HuH-7 (cell line): ENCODE results near the gene KATNAL1.
"Not testable (repeated sequence)": the region's sequence is repeated elsewhere in the genome, so short reads cannot be mapped to it uniquely, and the experiment has no call there.

Experiments
- DNase-seq: peaks from one replicate; pipeline ENCODE4 v3.0.0; 2011; ENCODE audit warnings: low spot score

KATNAL1 gene

DNA sequence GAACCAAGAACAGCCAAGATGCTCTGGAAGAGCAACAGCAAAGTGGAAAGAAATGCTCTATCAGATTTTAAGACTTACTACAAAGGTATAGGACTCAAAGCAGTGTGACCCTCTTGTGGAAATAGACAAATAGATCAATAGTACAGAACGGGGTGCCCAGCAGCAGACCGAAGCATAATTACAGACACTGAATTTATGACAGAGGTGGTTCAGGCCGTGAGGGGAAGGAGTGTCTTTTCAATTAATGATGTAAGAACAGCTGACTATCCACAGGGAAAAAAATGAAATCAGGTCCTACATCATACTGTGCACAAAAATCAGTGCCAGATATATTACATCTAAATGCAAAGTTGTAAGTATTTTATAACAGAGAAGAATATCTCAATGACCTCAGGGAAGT is 95.6 kb downstream of the KATNAL1 start:
- no peak for DNase-seq

DNA sequence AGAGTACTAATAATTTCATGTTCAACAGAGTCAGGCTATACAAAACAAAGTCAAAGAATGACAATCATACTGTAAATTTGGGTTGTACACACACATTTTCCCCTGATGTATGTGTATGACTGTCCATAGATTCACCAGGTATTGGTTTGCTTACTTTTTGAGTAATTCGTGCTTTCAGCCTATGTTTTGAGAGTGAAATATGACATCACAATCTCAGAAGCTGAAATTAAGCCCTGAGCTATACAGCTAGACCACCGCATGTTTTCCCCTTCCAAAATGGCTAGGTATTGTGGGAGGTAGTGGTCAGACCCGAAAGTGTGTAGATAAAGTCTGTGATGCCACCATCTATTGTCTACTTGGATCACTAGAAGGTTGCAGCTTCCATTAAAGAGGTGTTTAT is 102.8 kb downstream of the KATNAL1 start:
- no peak for DNase-seq

DNA sequence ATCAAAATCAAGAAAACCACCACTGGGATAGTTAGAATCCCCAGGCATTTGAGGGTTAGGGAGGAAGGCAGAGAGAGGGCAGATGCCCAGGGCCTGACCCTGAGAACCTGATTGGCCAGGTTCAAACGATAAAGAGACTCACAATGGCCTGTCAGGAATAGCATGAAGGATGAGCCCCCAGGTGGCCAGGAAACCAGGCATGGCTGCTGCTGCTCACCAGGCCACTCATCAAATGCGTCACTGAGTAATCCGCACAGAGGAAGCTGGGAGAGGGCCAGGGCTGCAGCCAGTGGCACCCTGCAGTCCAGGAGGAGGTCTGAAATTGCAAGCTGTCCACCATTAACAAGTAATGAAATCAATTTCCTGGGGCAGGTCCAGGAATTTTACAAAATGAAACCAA is 111.3 kb downstream of the KATNAL1 start:
- DNase-seq = no peak

DNA sequence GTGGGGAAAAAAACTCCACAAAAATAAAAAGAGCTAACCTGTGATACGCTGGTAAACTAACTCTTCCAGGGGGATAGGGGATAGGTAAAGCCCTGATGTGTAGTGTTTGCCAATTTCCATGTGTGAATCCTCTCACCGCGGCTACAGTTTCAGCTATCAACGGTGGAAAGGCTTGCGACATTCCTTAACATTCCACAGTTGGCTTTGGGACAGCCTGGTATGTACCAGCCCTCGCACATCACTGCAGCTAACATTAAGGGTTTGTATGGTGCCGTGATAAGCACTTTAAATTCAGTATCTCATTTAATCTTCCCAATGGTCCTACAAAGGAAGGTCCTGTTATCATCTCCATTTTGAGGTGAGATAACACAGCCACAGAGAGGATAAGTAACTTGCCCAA is 112.4 kb downstream of the KATNAL1 start:
- no peak for DNase-seq

DNA sequence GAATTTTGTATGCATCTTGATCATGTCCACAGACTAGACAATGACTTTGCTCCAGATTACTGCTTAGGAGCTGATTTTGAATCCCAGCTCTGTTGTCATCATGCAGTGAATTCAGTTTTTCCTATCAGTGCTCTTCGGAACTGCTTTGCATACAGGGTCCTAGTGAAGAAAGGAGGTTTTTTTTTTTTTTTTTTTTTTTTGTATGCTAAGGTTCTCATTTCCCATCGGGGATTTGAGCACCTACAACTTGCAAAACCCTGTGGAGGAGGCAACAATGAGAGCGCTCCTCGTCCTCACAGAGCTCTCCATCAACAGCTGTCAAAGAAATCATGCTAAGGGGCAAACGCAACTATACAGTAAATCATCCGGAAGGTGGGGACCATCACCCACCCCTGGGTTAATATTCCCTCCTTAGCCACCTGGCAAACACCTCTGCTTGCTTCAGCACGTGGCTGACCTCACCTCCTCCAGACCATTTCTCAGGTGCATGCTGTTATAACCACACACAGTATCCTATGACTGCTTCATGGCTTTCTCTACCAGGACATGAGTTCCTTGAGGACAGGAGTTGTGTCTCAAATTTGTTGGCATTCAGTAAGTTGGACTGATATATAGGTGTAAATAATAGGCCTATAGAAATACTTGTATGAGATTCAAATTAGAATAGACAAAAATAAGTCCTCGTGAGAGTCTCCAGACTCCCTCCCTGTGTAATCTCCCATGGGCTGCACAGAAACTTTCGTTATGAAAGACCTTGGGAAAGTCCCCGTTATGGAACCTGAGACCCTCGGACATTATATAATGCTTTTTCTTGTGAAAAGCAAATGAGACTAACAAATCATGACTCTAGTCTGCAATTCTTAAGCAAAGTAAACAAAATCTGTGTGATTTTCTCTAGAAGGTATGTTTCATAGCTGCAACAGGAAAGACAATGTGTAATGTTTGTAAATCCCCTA is 113.8 kb downstream of the KATNAL1 start:
- no peak for DNase-seq

DNA sequence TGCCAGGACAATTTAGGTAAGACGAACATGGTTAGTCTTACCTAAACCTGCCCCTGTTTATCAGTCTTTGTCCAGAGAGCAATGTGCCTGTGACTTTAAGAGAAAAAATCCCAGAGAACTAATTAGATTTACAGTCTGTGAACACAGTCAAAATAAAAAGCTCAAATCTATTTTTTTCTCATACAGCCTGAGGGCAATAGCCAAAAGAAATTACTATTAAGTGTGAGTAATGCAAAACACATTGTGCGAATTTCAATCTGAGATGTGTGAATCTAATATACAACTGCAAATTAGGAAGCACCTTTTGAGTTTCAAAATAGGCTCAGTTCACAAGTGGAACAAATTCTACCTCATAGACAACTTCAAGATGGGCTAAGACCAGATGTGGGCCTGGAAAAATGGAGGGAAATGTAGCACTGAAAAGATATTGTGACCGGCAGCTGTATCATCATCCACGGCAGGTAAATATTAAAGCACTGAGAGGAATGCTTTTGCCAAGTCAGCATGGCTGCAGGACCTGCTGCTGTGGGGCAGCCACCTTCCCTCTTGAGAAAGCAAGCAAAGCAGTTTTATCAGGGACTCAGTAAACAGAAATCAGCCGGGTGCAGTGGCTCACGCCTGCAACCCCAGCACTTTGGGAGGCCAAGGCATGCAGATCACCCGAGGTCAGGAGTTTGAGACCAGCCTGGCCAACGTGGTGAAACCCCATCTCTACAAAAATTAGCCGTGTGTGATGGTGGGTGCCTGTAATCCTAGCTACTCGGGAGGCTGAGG is 114.8 kb downstream of the KATNAL1 start:
- no peak for DNase-seq

DNA sequence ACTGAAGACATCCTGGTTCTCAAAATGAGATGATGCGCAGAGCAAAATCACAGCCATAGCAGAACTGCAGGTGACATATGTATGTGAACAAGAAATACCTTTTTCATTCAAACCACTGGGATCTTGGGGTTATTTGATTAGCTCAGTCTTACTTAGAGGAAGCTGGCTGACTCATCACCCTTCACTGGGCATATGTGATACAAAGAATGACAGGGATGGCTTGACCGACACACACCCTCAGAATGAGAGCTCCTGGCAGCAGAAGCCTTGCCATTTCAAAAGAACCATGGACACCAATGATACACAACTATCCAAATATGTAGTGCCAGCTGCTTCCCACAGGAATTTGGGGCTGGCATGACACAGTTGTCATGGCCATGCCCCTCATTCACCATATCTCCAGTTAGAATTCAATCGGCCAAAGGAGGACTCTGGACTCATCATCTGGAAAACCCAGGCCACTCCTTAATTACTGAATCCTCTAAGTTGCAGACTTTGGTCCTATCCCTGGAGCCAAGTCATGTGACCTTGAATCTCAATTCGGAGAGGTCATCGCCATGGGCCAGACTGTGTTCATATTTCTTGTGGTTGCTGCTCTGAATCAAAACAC is 115.8 kb downstream of the KATNAL1 start:
- DNase-seq = no peak

DNA sequence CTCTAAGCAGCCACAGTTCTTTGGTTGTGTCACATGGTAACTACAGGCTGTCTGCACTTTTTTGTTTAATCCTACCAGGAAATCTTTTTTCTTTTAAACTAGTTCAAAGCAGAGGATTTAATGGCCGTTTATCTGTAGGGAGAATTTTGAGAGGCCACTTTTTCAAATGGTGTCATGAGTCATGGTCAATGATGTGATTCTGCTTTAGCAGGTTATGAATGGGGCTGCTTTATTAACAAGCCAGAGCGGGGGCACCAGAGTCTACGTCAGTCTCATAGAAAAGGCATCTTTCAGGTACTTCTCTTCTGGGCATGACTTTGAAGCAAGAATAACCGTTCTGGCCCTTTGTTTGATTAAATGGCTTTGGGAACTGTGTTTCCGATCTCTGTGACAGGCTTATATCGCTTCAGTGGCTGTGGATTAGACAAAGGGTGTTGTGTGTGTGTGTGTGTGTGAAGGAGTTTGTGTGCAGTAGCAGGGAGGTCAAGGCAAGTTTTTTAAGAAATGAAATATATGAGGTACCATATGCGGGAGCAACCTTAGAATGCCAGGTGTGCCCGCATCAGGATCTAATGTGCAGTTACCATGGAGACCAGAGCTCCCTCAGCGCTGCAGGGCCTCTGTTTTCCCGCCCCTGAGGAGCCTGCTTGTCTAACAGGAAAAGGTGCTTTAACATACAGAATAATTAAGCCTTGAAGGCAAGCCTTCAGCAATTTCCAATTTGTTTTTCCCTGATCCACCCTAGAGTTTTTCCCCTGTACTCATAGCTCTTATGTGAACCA is 120.5 kb downstream of the KATNAL1 start:
- no peak for DNase-seq

DNA sequence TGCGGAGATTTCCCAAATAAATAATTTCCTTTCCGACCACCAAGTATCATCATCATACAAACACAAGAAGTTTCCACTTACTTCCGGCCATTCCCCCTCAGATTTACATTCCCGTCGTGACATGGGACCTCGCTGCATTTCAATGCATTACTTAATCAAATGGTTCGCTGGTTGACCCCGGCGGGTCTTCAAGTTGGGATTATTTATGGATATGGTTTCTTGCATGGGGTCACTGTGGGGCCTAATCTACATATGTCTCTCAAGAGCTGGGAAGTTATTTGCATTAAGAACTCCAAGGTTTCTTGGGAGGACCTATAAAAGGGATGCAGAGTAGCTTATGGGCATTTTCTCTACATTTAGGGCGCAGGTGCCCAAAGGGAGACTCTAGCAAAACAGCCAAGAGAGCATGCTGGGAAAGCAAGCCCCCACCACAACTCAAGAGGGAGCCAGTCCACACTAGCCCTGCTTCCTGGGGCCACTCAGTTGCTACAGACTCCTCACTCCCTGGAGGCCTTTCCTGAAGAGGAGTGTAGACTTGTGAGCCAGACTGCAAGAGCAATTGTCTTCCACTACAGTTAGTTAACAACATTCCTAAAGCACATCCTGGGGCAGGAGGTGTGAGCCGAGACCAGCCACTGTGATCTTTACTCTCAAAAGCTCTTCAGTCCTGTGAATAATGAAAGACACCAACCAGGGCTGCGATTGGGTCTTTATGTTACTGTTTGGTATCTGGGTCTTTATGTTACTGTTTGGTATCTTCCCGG is 125.3 kb downstream of the KATNAL1 start:
- no peak for DNase-seq

DNA sequence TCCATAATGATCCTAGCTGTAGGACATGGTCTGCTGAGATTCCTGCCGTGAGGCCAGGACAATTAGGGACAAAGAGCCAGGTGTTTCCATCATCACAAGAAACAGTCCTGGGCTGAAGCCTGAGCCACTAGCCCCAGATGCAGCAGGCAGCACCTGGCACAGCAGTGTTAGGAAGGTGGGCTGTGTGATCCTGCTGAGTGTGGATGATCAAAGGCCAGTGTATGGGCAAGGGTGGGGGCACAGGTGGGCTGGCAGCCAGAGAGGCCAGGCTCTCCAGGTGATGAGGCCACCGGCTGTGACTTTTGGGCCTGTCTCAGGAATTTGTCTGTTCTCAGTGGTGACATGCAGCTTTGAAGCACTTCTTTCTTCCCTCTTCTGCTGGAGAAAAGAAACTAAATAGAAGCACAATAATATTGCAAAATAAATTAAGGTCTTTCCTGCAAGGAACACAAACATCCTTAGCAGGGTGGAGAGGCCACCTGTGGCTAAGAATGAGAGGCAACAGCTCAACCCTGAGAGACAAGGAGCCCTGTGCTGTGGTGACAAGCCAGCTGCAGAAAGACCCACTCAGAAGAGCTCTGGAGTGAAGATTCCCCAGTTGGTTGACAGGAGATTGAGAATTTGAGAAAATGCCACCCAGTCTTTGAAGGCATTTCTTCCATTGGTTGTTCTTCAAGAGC is 127.6 kb downstream of the KATNAL1 start:
- DNase-seq = no peak

DNA sequence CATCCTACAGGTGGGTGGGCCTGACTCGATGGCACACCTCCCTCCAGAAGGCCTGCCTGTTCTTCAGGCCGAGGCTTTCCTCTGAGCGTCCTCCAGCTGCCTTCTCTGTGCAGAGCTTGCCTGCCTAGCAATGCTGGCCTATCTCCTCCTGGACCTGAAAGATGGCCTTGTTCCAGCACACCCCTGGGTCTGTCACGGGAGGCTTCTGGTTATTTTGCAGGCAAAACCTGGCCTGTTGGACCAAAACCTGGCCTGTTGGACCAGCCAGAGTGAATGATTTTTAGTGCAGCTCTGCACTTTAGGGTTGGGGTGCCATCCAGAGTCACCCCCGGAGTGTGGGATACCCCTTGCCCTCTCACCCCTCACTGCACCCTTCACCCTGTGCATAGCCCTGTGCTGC is 128.4 kb downstream of the KATNAL1 start:
- no peak for DNase-seq

DNA sequence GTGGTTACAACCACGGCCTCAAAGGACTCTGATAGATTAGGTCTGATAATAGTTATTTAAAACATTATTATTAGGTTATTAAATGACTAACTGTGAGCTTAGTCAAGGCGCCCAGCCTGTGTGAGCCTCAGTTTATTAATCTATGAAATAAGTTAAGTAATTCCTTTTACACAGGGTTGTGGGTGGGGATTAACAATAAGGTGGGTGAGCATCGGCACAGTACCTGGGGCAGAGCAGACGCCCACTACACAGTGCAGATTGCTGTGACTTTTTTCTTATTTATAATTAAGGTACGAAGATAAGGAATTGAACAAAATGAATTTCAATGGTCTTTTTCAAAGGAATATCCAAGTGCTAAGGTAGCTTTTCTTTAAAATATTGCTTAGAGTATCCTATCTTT is 132.2 kb downstream of the KATNAL1 start:
- no peak for DNase-seq

DNA sequence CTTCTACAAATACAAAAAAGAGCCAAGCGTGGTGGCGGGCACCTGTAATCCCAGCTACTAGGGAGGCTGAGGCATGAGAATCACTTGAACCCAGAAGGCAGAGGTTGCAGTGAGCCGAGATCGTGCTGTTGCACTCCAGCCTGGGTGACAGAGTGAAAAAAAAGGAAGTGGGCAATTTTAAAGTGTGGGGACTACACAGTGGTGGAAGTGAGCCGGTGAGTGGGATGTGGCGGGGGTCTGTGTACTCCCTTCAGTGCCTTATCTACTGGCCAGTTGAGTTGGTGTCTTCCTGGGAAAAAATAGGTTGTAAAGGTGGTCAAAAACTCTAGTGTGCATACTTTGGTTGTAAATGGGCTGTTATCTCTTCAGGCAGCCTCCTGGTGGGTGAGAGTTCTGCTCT is 133.1 kb downstream of the KATNAL1 start:
- not testable (repeated sequence) for DNase-seq

DNA sequence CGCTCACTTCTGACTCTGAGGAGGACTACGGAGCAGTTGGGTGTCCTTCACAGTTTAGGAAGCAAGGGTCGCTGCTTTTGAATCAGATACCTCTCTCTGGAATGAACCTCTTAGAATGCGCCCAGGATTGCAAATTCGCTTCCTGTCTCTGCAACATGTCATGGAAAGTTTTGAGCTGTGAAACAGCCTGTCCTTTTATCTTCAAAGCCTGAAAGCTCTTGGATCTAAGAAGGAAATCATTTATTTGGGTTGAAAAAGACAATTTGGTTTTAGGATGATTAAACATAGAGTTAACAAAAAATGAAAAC is 134.1 kb downstream of the KATNAL1 start:
- no peak for DNase-seq

DNA sequence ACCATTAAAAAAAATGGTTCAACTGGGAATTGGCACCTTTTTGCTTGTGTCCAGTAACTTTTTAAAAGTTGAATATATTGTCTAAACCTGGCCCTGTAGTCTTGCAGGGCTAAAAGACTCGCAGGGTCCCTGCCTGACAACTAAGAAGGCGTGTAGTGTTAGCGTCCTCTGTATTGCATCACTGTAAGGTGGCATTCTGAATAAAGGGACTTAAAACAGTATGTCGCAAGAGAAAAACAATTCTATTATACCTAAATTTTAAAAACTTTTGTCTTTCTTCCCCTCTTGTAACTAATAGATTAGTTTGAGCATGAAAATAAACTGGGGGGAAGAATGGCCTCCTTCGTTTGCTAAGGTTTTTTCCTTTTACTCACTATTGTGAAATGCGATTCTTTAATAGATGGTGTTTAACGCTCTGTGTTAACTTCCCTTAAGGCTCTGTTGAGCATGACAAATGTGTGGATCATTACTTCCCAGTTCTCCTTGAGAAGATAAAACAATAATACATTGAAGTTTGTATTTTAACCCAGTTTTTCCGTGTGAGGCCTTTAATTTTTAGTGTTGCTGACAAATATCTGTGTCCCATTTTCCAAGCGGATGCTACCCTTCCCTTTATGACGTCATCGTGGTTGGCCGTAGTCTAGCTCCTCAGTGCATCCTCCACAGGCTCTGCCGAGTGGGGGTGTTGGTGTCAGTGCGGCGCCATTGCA is 134.6 kb downstream of the KATNAL1 start:
- no peak for DNase-seq

DNA sequence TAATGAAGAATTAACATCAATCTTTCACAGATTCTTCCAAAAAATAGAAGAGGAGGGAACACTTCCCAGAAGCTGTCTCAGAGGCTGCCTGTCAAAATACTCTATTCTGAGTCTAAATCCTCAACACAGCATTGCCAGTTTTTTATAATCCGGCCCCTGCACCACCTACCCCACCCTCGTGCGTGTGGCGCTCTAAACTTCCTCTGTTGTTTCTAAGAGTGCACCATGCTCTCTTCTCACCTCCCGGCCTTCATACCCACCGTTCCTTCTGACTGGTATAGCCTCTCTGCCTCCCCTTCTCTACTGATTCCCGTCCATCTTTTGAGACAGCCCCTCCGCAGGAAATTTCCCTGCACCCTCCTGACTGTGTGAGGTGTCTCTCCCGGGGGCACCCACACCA is 136.8 kb downstream of the KATNAL1 start:
- no peak for DNase-seq

DNA sequence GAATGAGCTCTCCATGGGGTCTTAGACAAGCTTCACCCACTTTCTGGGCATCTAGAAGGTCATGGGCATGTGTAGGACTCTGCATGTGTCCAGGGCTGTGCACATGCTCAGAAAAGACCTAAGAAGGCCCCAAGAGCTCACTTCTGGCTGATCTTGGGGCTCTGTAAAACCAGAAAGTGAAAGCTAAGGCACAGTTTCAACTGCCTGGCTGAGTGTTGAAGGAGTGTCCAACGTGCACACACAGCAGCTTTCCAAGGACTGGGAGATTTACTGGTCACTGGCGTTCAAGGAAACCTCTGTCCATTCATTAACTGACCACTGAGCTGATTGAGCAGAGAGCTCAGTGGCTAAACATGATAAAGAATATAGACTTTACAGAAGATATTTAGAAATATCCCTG is 137.9 kb downstream of the KATNAL1 start:
- DNase-seq = no peak

DNA sequence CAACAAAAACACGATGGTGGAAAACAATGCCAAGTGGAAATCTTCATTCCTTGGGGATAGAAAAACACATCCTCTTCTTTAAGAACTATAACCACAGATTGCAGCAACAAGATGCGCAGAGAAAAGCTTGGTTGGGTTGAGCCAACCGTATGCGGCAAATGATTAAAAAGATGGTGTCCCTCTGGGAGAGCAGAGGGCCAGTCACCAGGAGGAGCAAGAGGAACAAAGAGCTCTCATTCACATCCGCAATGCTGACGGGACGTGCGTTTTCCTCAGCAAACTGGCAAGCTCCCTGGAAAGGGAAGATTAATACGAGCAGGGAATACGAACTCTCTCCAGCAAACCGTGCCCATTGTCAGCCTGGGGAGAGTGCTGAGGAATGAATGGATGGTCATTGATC is 141.6 kb downstream of the KATNAL1 start:
- no peak for DNase-seq

DNA sequence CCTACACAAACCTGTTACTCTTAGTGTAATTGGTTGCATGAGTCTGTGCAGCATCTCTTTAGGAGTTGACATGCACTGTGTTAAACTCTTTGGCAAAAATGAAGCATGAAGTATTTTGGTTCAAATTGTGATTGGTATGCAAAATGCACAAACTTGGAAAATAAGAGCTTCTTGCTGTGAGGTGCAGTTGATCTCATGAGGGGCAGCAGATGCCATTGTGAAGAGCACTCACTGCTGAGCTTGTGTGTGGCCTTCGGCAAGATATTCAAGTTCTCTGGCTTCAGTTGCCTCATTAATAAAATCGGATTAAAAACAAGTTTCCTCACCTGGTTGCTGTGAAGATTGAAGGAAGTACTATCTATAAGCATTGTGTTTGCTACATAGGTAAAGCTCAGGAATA is 142.3 kb downstream of the KATNAL1 start:
- no peak for DNase-seq

DNA sequence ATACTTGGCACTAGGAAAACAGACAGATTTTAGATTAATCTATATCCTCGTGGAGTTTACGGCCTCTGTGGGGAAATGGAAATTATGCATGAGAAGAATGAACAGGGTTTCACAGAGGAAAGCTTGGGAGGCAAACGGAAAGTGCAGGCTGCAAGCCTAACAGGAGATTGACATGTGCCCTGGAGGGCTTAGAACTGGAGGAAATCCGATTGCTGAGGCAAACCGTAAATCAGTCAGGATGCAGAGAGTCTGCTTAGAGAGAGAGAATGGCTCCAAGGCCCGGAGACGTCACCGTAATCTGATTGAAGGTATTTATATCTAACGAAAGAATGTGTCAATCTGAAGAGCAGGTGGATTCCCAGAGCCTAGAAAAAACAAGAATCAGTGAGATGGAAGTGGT is 143.2 kb downstream of the KATNAL1 start:
- DNase-seq = no peak
